Neural cell (in vitro differentiated cells): Measurements from ENCODE around the gene IGSF9B. TPM values are rescaled to one million over a fixed set of nuclear protein-coding genes. Genes with fewer than 3 reads are reported as not detected.

Experiments used
- H2AFZ ChIP-seq: fragments of 200-600, 300-800 bp; sonication (generic), shearing (Covaris generic); 2 replicates; pipeline ENCODE4 v1.6.0; 2014; ENCODE audit warnings: low read depth, mild to moderate bottlenecking, antibody characterized with exemption, low read length, moderate library complexity
- H3F3A ChIP-seq: fragments of 200-600 bp; shearing (Covaris generic); 2 replicates; pipeline ENCODE4 v1.6.1; 2016; ENCODE audit warnings: mild to moderate bottlenecking, moderate library complexity, mixed read lengths, antibody characterized with exemption, low read length; ENCODE audit not compliant: insufficient read depth, poor library complexity, severe bottlenecking
- H3K27ac ChIP-seq: fragments of 200-600, 300-800 bp; sonication (generic), shearing (Covaris generic); 2 replicates; pipeline ENCODE4 v1.5.1; 2014; ENCODE audit warnings: mild to moderate bottlenecking, low read length, moderate library complexity
- H3K27me3 ChIP-seq: fragments of 300-800, 200-600 bp; sonication (generic), shearing (Covaris generic); 2 replicates; pipeline ENCODE4 v1.6.0; 2014; ENCODE audit warnings: mild to moderate bottlenecking, low read depth, low read length, moderate library complexity; ENCODE audit not compliant: insufficient read depth
- H3K36me3 ChIP-seq: fragments of 300-800, 200-600 bp; sonication (generic), shearing (Covaris generic); 2 replicates; pipeline ENCODE4 v1.5.1; 2014; ENCODE audit warnings: mild to moderate bottlenecking, antibody characterized with exemption, low read length, moderate library complexity; ENCODE audit not compliant: insufficient read depth
- H3K4me2 ChIP-seq: fragments of 300-800, 200-600 bp; sonication (generic), shearing (Covaris generic); 2 replicates; pipeline ENCODE4 v1.6.0; 2014; ENCODE audit warnings: mild to moderate bottlenecking, low read length
- H3K4me3 ChIP-seq: fragments of 300-800, 200-600 bp; sonication (generic), shearing (Covaris generic); 2 replicates; pipeline ENCODE4 v1.5.1; 2014; ENCODE audit warnings: mild to moderate bottlenecking, low read length, moderate library complexity
- H3K79me2 ChIP-seq: fragments of 200-600 bp; shearing (Covaris generic); replicated peaks from 2 replicates; pipeline ENCODE4 v1.6.0; 2014; ENCODE audit warnings: mild to moderate bottlenecking, low read length, moderate library complexity; ENCODE audit not compliant: insufficient read depth
- H3K9ac ChIP-seq: fragments of 300-800, 200-600 bp; sonication (generic), shearing (Covaris generic); 2 replicates; pipeline ENCODE4 v1.6.1; 2016; ENCODE audit warnings: mild to moderate bottlenecking, low read length, mixed read lengths
- H3K9me2 ChIP-seq: fragments of 200-600 bp; shearing (Covaris generic); 2 replicates; pipeline ENCODE4 v1.6.1; 2016; ENCODE audit warnings: mild to moderate bottlenecking, low read length, mixed read lengths; ENCODE audit not compliant: insufficient read depth
- H3K9me3 ChIP-seq: fragments of 200-600, 300-800 bp; sonication (generic), shearing (Covaris generic); 2 replicates; pipeline ENCODE4 v1.6.1; 2016; ENCODE audit warnings: mild to moderate bottlenecking, mixed run types, low read length, moderate library complexity, mixed read lengths
- H4K20me1 ChIP-seq: fragments of 200-600 bp; shearing (Covaris generic); 2 replicates; pipeline ENCODE4 v1.6.1; 2016; ENCODE audit warnings: mild to moderate bottlenecking, mixed run types; ENCODE audit not compliant: insufficient read depth
- CTCF ChIP-seq: fragments of 450-650 bp; IDR thresholded peaks from 2 replicates; pipeline ENCODE4 v1.5.1; 2014; ENCODE audit warnings: antibody characterized with exemption, mild to moderate bottlenecking, moderate library complexity; ENCODE audit not compliant: poor library complexity, severe bottlenecking
- EP300 ChIP-seq: fragments of 450-650 bp; conservative IDR thresholded peaks from 2 replicates; pipeline ENCODE4 v1.6.1; 2014; ENCODE audit warnings: antibody characterized with exemption, mild to moderate bottlenecking, moderate library complexity; ENCODE audit not compliant: poor library complexity, severe bottlenecking
- EZH2 ChIP-seq: fragments of 200-600, 300-800 bp; shearing (Covaris generic), sonication (generic); IDR thresholded peaks from 2 replicates; pipeline ENCODE4 v1.6.1; 2014; ENCODE audit warnings: antibody characterized with exemption, low read length, borderline replicate concordance, mild to moderate bottlenecking; ENCODE audit not compliant: insufficient read depth, poor library complexity, severe bottlenecking
- MXI1 ChIP-seq: fragments of 450-650 bp; conservative IDR thresholded peaks from 2 replicates; pipeline ENCODE4 v1.6.1; 2014; ENCODE audit warnings: antibody characterized with exemption, mild to moderate bottlenecking; ENCODE audit not compliant: poor library complexity, severe bottlenecking
- POLR2AphosphoS5 ChIP-seq: IDR thresholded peaks from 2 replicates; pipeline ENCODE4 v1.6.1; 2012
- RAD21 ChIP-seq: fragments of 450-650 bp; conservative IDR thresholded peaks from 2 replicates; pipeline ENCODE4 v1.6.1; 2014; ENCODE audit warnings: antibody characterized with exemption, mild to moderate bottlenecking, moderate library complexity
- REST ChIP-seq: IDR thresholded peaks from 2 replicates; pipeline ENCODE4 v1.6.1; 2012; ENCODE audit warnings: borderline replicate concordance
- SMC3 ChIP-seq: fragments of 450-650 bp; conservative IDR thresholded peaks from 2 replicates; pipeline ENCODE4 v1.6.1; 2014; ENCODE audit warnings: antibody characterized with exemption, mild to moderate bottlenecking, moderate library complexity; ENCODE audit not compliant: poor library complexity
- TAF1 ChIP-seq: IDR thresholded peaks from 2 replicates; pipeline ENCODE4 v1.6.1; 2012; ENCODE audit warnings: low read depth
- polyA plus RNA-seq: library from polyadenylated mRNA; depleted of rRNA; stranded (reverse); fragments of >200 nt; gene quantifications from 2 replicates; pipeline ENCODE4 v1.2.3, GENCODE V29; 2014

IGSF9B gene
- polyA plus RNA-seq, 1 donor from 2014 or later = 2.3 TPM

- Histone ChIP-seq H3K27ac (no peak overlapping the region), H3K4me3 (no peak overlapping the region), H3F3A (peaks cover 4% of the 10 kb centered on the region), H3K27me3 (no peaks in the 10 kb centered on the region), H3K9me2 (no peaks in the 10 kb centered on the region), H2AFZ (no peak overlapping the region), H3K4me2 (no peak overlapping the region), H3K79me2 (no peaks in the 10 kb centered on the region), H3K9ac (no peak overlapping the region), H3K36me3 (no peaks in the 10 kb centered on the region), H3K9me3 (no peaks in the 10 kb centered on the region), H4K20me1 (no peaks in the 10 kb centered on the region)
- no peak for TF ChIP-seq SMC3
- no peak for TF ChIP-seq EZH2
- no peak for TF ChIP-seq REST
- no peak for TF ChIP-seq POLR2AphosphoS5
- TF ChIP-seq CTCF = no peak
- TF ChIP-seq MXI1 = no peak
- no peak for TF ChIP-seq EP300
- no peak for TF ChIP-seq RAD21
- TF ChIP-seq TAF1 = no peak
Observed at GRCh38 chr11:133942577-133942976, 14.2 kb downstream of the IGSF9B start.

- no peaks in the 10 kb centered on the region for H3F3A ChIP-seq
- H4K20me1 ChIP-seq = no peaks in the 10 kb centered on the region
- no peaks in the 10 kb centered on the region for H3K36me3 ChIP-seq
- H3K9me2 ChIP-seq = no peaks in the 10 kb centered on the region
- H2AFZ ChIP-seq = no peak overlapping the region
- no peak for TF ChIP-seq EZH2
- no peak for TF ChIP-seq POLR2AphosphoS5
- H3K9ac ChIP-seq = no peak overlapping the region
- no peak overlapping the region for H3K4me2 ChIP-seq
- H3K4me3 ChIP-seq = no peak overlapping the region
- no peaks in the 10 kb centered on the region for H3K79me2 ChIP-seq
- H3K9me3 ChIP-seq = no peaks in the 10 kb centered on the region
- H3K27ac ChIP-seq = no peak overlapping the region
- H3K27me3 ChIP-seq = no peaks in the 10 kb centered on the region
Observed at GRCh38 chr11:133941546-133941945, 15.2 kb downstream of the IGSF9B start.

- Histone ChIP-seq H4K20me1 (no peaks in the 10 kb centered on the region), H3K27me3 (no peaks in the 10 kb centered on the region), H3K4me2 (no peak overlapping the region), H3K9ac (no peak overlapping the region), H3K9me2 (no peaks in the 10 kb centered on the region), H3K9me3 (no peaks in the 10 kb centered on the region), H3K36me3 (peaks cover 5% of the 10 kb centered on the region), H3K4me3 (no peak overlapping the region), H2AFZ (no peak overlapping the region), H3F3A (no peaks in the 10 kb centered on the region), H3K79me2 (no peaks in the 10 kb centered on the region), H3K27ac (no peak overlapping the region)
- TF ChIP-seq REST = no peak
- no peak for TF ChIP-seq EP300
- no peak for TF ChIP-seq CTCF
- no peak for TF ChIP-seq MXI1
- no peak for TF ChIP-seq TAF1
- TF ChIP-seq EZH2 = no peak
- no peak for TF ChIP-seq SMC3
- no peak for TF ChIP-seq RAD21
- no peak for TF ChIP-seq POLR2AphosphoS5
Observed at GRCh38 chr11:133940034-133940433, 16.7 kb downstream of the IGSF9B start.
